Left ventricle myocardium inferior (tissue), 1 donor: ENCODE measurements around the gene ARIH2. TPM values are rescaled to one million over a fixed set of nuclear protein-coding genes. Genes with fewer than 3 reads are reported as not detected.

Source experiments
- DNase-seq: peaks from one replicate; pipeline ENCODE4 v3.0.0-alpha.2; 2020
- H3K27ac ChIP-seq: fragments of 200-600 bp; replicated peaks from 2 replicates; pipeline ENCODE4 v1.8.0; 2021
- H3K27me3 ChIP-seq: fragments of 200-600 bp; 2 replicates; pipeline ENCODE4 v1.8.0; 2021; ENCODE audit warnings: low read depth
- H3K36me3 ChIP-seq: fragments of 200-600 bp; 2 replicates; pipeline ENCODE4 v1.8.0; 2021
- H3K4me1 ChIP-seq: fragments of 200-600 bp; 2 replicates; pipeline ENCODE4 v1.8.0; 2021
- H3K4me3 ChIP-seq: fragments of 200-600 bp; 2 replicates; pipeline ENCODE4 v1.8.0; 2021; ENCODE audit warnings: mild to moderate bottlenecking, moderate library complexity
- H3K9me3 ChIP-seq: fragments of 200-600 bp; replicated peaks from 2 replicates; pipeline ENCODE4 v1.8.0; 2021
- intact Hi-C: fragments of 100-400 bp; cut with micrococcal nuclease; formaldehyde crosslinking; loops from one replicate; pipeline ENCODE4 v1.11.0; 2022
- total RNA-seq: library from RNA; stranded (reverse); fragmentation: NEBNext Ultra II Directional; extraction: Animal tissue kit (Norgen Biotek cat#: 25700); gene quantifications from one replicate; pipeline ENCODE4 v1.2.1, GENCODE V29; 2021
- TF ChIP-seq, protein P1 (sequence below): fragments of 200-600 bp; IDR thresholded peaks from 2 replicates; pipeline ENCODE4 v1.8.0; 2021; ENCODE audit warnings: antibody characterized with exemption, mild to moderate bottlenecking, borderline replicate concordance
- donor health status: DM: no; HTN: yes; CAD: no; lungs with severe emphysema.

The ARIH2 gene
- total RNA-seq, 1 donor from 2014 or later, result 180 TPM

DNA sequence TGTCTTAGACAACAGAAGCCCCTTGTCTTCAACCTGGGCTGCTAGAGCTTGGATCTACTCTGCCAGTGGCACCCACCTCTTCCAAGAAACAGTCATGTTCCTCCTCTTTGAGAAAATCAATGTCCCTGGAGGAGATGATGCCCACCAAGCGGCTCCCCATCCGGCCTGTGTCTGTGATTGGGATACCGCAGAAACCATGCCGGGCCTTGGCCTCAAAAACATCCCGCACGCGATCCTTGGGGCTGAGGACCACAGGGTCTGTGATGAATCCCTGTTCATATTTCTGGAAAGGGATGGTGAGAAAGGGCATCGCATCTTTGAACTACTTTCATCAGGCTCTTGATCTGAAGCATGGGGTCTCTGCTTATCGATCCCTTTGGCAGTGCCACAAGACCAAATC, 109.0 kb downstream of the ARIH2 start:
- Histone ChIP-seq H3K36me3 (peaks cover 67% of the 10 kb centered on the region), H3K4me1 (peaks cover 70% of the 10 kb centered on the region), H3K4me3 (no peak overlapping the region), H3K27me3 (no peaks in the 10 kb centered on the region), H3K27ac (peak overlapping the region; percentile 94), H3K9me3 (no peaks in the 10 kb centered on the region)
- DNase-seq, result no peak
- intact Hi-C loops, result no loop called here
- TF ChIP-seq, protein P1, sequence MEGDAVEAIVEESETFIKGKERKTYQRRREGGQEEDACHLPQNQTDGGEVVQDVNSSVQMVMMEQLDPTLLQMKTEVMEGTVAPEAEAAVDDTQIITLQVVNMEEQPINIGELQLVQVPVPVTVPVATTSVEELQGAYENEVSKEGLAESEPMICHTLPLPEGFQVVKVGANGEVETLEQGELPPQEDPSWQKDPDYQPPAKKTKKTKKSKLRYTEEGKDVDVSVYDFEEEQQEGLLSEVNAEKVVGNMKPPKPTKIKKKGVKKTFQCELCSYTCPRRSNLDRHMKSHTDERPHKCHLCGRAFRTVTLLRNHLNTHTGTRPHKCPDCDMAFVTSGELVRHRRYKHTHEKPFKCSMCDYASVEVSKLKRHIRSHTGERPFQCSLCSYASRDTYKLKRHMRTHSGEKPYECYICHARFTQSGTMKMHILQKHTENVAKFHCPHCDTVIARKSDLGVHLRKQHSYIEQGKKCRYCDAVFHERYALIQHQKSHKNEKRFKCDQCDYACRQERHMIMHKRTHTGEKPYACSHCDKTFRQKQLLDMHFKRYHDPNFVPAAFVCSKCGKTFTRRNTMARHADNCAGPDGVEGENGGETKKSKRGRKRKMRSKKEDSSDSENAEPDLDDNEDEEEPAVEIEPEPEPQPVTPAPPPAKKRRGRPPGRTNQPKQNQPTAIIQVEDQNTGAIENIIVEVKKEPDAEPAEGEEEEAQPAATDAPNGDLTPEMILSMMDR, result no peak

DNA sequence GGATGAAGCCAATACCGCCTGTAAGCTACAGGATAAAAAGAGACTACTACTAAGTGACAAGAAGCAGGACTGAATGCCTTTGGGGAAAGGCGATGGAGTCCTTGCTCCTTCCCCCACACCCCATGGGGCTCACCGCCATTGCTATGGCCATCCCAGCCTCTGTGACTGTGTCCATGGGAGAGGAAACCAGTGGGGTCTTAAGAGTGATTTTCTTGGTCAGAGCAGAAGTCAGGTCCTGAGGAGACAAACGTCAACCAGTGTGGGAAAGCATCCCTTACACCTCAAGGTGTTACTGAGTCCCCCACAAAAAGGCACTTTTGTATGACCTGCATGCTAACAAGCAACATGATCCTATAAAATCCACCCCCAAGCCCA, 109.6 kb downstream of the ARIH2 start:
- Histone ChIP-seq H3K27ac (peak overlapping the region; percentile 94), H3K36me3 (peaks cover 68% of the 10 kb centered on the region), H3K9me3 (no peaks in the 10 kb centered on the region), H3K4me3 (peak overlapping the region; percentile 87), H3K4me1 (peaks cover 68% of the 10 kb centered on the region), H3K27me3 (no peaks in the 10 kb centered on the region)
- DNase-seq, result no peak
- intact Hi-C loops, result no loop called here
- TF ChIP-seq, protein P1, result no peak

DNA sequence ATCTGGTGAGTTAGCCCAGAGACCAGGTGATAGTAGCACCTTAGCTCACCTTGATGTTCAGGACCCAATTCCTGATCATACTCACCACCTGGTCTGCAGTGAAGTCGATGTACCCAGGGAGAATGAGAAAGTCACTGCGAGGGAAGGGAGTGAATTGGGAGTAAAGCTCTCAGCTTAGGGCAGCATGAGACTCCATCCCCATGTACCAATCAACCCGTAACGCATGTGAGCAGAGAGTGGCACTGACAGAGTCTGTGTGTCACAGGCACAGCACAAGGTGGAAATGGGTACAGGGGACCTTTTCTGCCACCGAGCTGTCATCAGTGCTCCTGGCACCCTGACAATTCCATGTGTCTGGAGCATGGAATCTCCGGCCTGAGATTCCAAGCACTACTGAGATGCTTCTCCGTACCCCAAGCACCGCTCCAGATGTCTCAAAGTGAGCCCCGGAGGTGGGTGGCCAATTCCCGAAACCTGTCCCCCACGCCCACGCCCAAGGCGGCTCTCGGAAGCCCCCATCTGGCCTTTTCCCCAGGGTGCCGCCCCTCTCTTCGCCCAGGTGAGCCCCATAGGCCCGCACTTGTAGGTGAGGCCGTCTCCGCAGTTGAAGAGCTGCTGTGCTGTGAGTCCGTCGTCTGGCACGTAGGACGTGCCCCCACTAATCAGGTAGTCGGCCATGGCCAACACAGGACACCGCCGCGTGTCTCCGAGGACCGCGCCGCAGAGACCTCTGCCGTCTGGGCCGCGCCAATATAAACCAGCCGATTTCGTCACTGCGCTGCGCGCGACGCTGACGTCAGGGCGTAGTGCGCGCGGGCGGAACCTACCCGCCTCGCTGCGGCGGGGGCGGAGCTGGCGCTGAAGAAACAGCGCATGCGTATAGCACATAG, 110.3 kb downstream of the ARIH2 start, which contains the start of gene IMPDH2:
Gene IMPDH2 (minus strand): TSS at position 726 of the 890 bp plus-strand sequence. CDS start 48 bp downstream, at position 678.
- peak; percentile 93 for DNase-seq
- H3K4me3 ChIP-seq, result peak within 1 kb of the TSS; percentile 87
- H3K27me3 ChIP-seq, result no peaks in the 10 kb centered on the region
- peaks cover 61% of the 10 kb centered on the region for H3K4me1 ChIP-seq
- no peaks in the 10 kb centered on the region for H3K9me3 ChIP-seq
- intact Hi-C loops, result no loop called here
- peak within 1 kb of the TSS; percentile 94 for H3K27ac ChIP-seq
- H3K36me3 ChIP-seq, result peaks cover 66% of the 10 kb centered on the region
- TF ChIP-seq, protein P1, result peak; percentile 12

DNA sequence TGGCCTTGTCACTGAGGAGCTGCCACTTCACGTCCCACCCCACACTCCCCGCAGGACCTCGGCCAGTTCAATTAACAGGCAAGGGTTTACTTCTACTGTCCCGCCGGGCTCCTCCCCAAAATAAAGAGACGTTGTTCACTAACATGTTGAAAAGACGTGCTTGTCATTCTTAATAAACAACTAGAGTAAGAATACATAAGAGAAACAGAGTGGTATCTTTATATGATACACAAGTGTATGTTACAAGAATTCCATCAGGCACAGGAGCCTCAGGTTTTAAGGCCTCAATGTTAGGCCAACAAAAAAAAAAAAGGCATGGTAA, 110.9 kb downstream of the ARIH2 start:
- no peaks in the 10 kb centered on the region for H3K9me3 ChIP-seq
- peaks cover 56% of the 10 kb centered on the region for H3K4me1 ChIP-seq
- intact Hi-C loops, result no loop called here
- H3K27me3 ChIP-seq, result no peaks in the 10 kb centered on the region
- no peak for DNase-seq
- H3K4me3 ChIP-seq, result peak overlapping the region; percentile 87
- TF ChIP-seq, protein P1, result no peak
- peaks cover 66% of the 10 kb centered on the region for H3K36me3 ChIP-seq
- peak overlapping the region; percentile 94 for H3K27ac ChIP-seq

DNA sequence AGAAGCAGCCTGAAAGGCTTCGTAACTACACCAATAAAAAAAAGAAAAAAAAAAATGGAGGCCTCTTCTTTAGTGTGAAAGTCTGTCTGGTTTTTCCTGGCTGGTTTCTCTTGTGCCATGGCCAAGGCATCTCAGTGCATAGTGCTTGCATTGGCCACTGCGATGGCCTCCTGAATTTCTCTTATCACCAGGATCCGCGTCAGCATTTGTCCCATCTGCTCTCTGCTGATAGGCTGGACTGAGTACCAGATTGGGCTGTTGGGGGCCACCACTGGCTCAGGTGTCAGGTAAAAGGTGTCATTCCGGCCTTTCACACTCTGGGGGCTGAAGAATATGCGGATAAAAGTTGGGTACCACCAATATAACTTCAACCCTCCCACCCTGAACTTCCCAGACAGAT, 111.7 kb downstream of the ARIH2 start:
- peak overlapping the region; percentile 94 for H3K27ac ChIP-seq
- peaks cover 49% of the 10 kb centered on the region for H3K4me1 ChIP-seq
- TF ChIP-seq, protein P1, result no peak
- peaks cover 65% of the 10 kb centered on the region for H3K36me3 ChIP-seq
- no peaks in the 10 kb centered on the region for H3K9me3 ChIP-seq
- H3K4me3 ChIP-seq, result no peak overlapping the region
- H3K27me3 ChIP-seq, result no peaks in the 10 kb centered on the region
- DNase-seq, result no peak
- intact Hi-C loops, result no loop called here
